Osteoblast (primary cell): Measurements from ENCODE around the gene DDX21. TPM values are rescaled to one million over a fixed set of nuclear protein-coding genes. Genes with fewer than 3 reads are reported as not detected.
"Not testable (repeated sequence)": the region's sequence is repeated elsewhere in the genome, so short reads cannot be mapped to it uniquely, and the experiment has no call there.

Experiments used
- DNase-seq: peaks from one replicate; pipeline ENCODE4 v3.0.0; 2011; ENCODE audit warnings: low spot score, mixed read lengths; ENCODE audit not compliant: insufficient read length; ENCODE audit errors: missing footprints
- H2AFZ ChIP-seq: 2 replicates; pipeline ENCODE4 v1.6.0; 2011; ENCODE audit warnings: mild to moderate bottlenecking, low read length
- H3K27ac ChIP-seq: 2 replicates; pipeline ENCODE4 v1.5.1; 2011; ENCODE audit warnings: mild to moderate bottlenecking, low read depth, low read length, moderate library complexity
- H3K27me3 ChIP-seq: 2 replicates; pipeline ENCODE4 v1.6.0; 2012; ENCODE audit warnings: mild to moderate bottlenecking, control low read depth, inconsistent platforms, low read length, moderate library complexity; ENCODE audit not compliant: insufficient read depth
- H3K36me3 ChIP-seq: 2 replicates; pipeline ENCODE4 v1.5.1; 2011; ENCODE audit warnings: mild to moderate bottlenecking, low read length, control low read depth, moderate library complexity; ENCODE audit not compliant: insufficient read depth
- H3K4me1 ChIP-seq: 2 replicates; pipeline ENCODE4 v1.5.1; 2011; ENCODE audit warnings: mild to moderate bottlenecking, low read length, control low read depth, moderate library complexity; ENCODE audit not compliant: insufficient read depth
- H3K4me2 ChIP-seq: 2 replicates; pipeline ENCODE4 v1.6.0; 2011; ENCODE audit warnings: mild to moderate bottlenecking, low read length; ENCODE audit not compliant: insufficient read depth
- H3K4me3 ChIP-seq: fragments of 200-600 bp; sonication (generic); 3 replicates; pipeline ENCODE4 v1.5.1; 2012; ENCODE audit warnings: mild to moderate bottlenecking, low read length, inconsistent platforms; ENCODE audit not compliant: insufficient read depth
- H3K79me2 ChIP-seq: 2 replicates; pipeline ENCODE4 v1.6.0; 2012; ENCODE audit warnings: mild to moderate bottlenecking, low read length, control low read depth, inconsistent platforms; ENCODE audit not compliant: insufficient read depth
- H3K9me3 ChIP-seq: 2 replicates; pipeline ENCODE4 v1.5.1; 2011; ENCODE audit warnings: low read depth, low read length, control low read depth
- H4K20me1 ChIP-seq: 2 replicates; pipeline ENCODE4 v1.6.0; 2012; ENCODE audit warnings: mild to moderate bottlenecking, low read length, control low read depth; ENCODE audit not compliant: insufficient read depth
- total RNA-seq: library from RNA; depleted of rRNA; stranded (reverse); fragments of >200 nt; gene quantifications from 2 replicates; pipeline ENCODE4 v1.2.3, GENCODE V29; 2012
- TF ChIP-seq, protein P1 (sequence below): IDR thresholded peaks from 2 replicates; pipeline ENCODE4 v1.5.1; 2011; ENCODE audit warnings: mild to moderate bottlenecking, low read depth, low read length, moderate library complexity; ENCODE audit errors: extremely low read depth

The DDX21 gene
- total RNA-seq, result 56.3 and 61.9 TPM in 2 replicates

DNA sequence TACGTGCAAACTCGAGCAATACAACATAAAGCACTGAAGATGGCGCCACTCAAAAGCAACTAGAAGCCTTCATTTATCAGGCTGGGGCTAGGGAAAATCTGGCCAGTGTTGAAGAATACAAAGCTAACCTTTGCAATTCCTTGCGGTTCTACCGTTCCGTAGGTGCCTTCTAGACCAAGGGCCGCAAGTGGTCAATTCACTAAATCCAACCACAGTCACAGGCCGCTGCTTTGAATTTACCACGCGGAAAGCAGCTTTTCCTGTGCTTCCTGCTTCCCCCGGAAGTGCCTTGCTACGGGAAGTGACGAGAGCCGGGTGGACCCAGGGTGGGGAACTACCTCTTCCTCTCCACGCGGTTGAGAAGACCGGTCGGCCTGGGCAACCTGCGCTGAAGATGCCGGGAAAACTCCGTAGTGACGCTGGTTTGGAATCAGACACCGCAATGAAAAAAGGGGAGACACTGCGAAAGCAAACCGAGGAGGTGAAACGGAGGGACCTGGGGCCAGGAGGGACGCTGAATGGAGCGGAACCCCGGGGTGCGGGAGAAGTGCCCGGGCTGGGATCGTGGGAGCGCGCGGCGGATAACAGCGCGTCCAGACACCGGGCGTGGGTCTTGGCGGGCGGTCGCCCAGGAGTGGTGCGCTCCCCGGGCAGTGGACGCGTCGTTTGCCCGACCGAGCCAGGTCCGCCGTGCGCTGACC lies at the start of gene DDX21:
Gene DDX21 (plus strand): TSS at position 339 of the 701 bp plus-strand sequence. CDS start 56 bp downstream, at position 395.
- H3K4me1 ChIP-seq, result peaks cover 19% of the 10 kb centered on the region
- H3K27ac ChIP-seq, result peak within 1 kb of the TSS; percentile 83
- peak within 1 kb of the TSS; percentile 91 for H3K4me2 ChIP-seq
- H3K79me2 ChIP-seq, result peaks cover 48% of the 10 kb centered on the region
- H3K4me3 ChIP-seq, result peak within 1 kb of the TSS; percentile 89
- H4K20me1 ChIP-seq, result peaks cover 25% of the 10 kb centered on the region
- H3K36me3 ChIP-seq, result peaks cover 16% of the 10 kb centered on the region
- H3K27me3 ChIP-seq, result no peaks in the 10 kb centered on the region
- H3K9me3 ChIP-seq, result no peaks in the 10 kb centered on the region
- H2AFZ ChIP-seq, result peak within 1 kb of the TSS; percentile 87
- TF ChIP-seq, protein P1, sequence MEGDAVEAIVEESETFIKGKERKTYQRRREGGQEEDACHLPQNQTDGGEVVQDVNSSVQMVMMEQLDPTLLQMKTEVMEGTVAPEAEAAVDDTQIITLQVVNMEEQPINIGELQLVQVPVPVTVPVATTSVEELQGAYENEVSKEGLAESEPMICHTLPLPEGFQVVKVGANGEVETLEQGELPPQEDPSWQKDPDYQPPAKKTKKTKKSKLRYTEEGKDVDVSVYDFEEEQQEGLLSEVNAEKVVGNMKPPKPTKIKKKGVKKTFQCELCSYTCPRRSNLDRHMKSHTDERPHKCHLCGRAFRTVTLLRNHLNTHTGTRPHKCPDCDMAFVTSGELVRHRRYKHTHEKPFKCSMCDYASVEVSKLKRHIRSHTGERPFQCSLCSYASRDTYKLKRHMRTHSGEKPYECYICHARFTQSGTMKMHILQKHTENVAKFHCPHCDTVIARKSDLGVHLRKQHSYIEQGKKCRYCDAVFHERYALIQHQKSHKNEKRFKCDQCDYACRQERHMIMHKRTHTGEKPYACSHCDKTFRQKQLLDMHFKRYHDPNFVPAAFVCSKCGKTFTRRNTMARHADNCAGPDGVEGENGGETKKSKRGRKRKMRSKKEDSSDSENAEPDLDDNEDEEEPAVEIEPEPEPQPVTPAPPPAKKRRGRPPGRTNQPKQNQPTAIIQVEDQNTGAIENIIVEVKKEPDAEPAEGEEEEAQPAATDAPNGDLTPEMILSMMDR, result peak; percentile 69
- peak; percentile 96 for DNase-seq

DNA sequence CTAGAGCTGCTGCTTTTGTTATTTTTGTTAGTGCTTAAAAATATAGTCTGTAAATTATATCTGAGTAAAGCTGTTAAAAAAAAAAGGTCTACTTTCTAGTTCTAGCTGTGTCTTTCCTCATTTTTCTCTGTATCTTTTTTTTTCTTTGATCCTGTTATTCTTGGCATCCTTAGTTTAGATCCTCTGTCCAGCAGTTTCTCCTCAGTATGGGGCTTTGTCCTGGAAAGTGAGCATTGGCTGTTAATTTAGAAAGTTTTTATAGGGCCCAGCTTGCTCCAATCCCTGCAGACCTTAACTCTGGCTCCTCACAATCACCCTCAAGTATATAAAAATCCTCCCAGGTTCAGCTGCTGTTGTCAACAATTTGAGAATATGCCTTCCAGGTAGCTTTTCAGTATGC lies 31.4 kb upstream of the DDX21 start:
- Histone ChIP-seq H3K9me3 (no peaks in the 10 kb centered on the region), H3K27me3 (no peaks in the 10 kb centered on the region), H2AFZ (no peak overlapping the region), H3K4me3 (no peak overlapping the region), H3K27ac (no peak overlapping the region), H3K79me2 (peaks cover 47% of the 10 kb centered on the region), H3K4me2 (no peak overlapping the region), H3K36me3 (peaks cover 15% of the 10 kb centered on the region), H4K20me1 (peaks cover 14% of the 10 kb centered on the region), H3K4me1 (peaks cover 5% of the 10 kb centered on the region)
- TF ChIP-seq, protein P1, result no peak
- DNase-seq, result no peak

DNA sequence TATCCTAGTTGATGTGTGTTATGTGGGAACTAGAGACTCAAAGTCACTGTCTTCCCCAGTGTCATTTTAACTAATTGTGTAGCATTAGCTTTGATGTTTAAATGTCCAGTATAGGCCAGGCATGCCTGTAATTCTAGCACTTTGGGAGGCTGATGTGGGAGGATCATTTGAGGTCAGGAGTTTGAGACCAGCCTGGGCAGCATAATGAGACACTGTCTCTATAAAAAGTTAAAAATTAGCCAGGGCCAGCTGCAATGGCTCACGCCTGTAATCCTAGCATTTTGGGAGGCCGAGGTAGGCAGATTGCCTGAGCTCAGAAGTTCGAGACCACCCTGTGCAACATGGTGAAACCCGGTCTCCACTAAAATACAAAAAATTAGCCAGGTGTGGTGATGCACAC lies 30.5 kb upstream of the DDX21 start:
- no peaks in the 10 kb centered on the region for H3K9me3 ChIP-seq
- H4K20me1 ChIP-seq, result peaks cover 14% of the 10 kb centered on the region
- no peak overlapping the region for H3K4me2 ChIP-seq
- TF ChIP-seq, protein P1, result no peak
- H3K79me2 ChIP-seq, result peaks cover 44% of the 10 kb centered on the region
- H3K4me1 ChIP-seq, result peaks cover 5% of the 10 kb centered on the region
- no peak overlapping the region for H3K4me3 ChIP-seq
- no peaks in the 10 kb centered on the region for H3K27me3 ChIP-seq
- no peak for DNase-seq
- H2AFZ ChIP-seq, result no peak overlapping the region
- no peak overlapping the region for H3K27ac ChIP-seq
- H3K36me3 ChIP-seq, result peaks cover 10% of the 10 kb centered on the region

DNA sequence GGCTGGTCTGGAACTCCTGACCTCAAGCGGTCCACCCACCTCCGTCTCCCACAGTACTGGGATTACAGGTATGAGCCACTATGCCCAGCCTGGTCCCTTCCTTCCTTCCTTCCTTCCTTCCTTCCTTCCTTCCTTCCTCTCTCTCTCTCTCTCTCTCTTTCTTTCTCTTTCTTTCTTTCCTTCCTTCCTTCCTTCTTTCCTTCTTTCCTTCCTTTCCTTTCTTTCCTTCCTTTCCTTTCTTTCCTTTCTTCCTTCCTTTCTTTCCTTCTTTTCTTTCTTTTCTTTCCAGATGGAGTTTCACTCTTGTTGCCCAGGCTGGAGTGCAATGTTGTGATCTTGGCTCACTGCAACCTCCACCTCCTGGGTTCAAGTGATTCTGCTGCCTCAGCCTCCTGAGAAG lies 26.8 kb upstream of the DDX21 start:
- not testable (repeated sequence) for H3K27ac ChIP-seq, H4K20me1 ChIP-seq, H2AFZ ChIP-seq, H3K9me3 ChIP-seq, H3K27me3 ChIP-seq, DNase-seq, H3K4me3 ChIP-seq, H3K4me1 ChIP-seq, H3K4me2 ChIP-seq
- Histone ChIP-seq H3K79me2 (peaks cover 41% of the 10 kb centered on the region), H3K36me3 (peaks cover 17% of the 10 kb centered on the region)

DNA sequence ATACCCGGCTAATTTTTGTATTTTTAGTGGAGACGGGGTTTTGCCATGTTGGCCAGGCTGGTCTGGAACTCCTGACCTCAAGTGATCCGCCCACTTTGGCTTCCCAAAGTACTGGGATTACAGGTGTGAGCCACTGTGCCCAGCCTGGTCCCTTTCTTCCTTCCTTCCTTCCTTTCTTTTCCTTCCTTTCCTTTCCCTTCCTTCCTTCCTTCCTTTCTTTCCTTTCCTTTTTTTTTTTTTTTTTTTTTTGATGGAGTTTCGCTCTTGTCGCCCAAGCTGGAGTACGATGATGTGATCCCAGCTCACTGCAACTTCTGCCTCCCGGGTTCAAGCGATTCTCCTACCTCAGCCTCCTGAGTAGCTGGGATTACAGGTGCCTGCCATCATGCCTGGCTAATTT lies 26.1 kb upstream of the DDX21 start:
- H3K4me3 ChIP-seq, H3K4me1 ChIP-seq, H2AFZ ChIP-seq, H3K9me3 ChIP-seq, H4K20me1 ChIP-seq, DNase-seq, H3K27ac ChIP-seq, H3K27me3 ChIP-seq, H3K4me2 ChIP-seq: not testable (repeated sequence)
- Histone ChIP-seq H3K36me3 (peaks cover 24% of the 10 kb centered on the region), H3K79me2 (peaks cover 35% of the 10 kb centered on the region)

DNA sequence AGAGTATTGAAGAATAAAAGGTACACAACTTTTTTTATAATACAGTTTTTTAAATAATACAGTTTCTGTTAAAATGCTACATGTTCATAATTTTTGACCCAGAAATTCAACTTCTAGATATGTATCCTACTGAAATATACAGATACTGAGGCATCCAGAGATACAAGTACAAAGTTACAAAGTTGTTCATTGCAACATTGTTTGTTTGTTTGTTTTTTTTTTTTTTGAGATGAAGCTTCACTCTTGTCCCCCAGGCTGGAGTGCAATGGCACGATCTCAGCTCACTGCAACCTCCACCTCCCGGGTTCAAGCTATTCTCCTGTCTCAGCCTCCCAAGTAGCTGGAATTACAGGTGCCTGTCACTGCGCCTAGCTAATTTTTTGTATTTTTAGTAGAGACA lies 23.1 kb upstream of the DDX21 start:
- H3K27me3 ChIP-seq, H3K4me3 ChIP-seq, DNase-seq, H3K27ac ChIP-seq, H2AFZ ChIP-seq, H4K20me1 ChIP-seq, H3K4me2 ChIP-seq, H3K4me1 ChIP-seq, H3K9me3 ChIP-seq: not testable (repeated sequence)
- Histone ChIP-seq H3K36me3 (peaks cover 38% of the 10 kb centered on the region), H3K79me2 (peaks cover 14% of the 10 kb centered on the region)
